Liver (tissue), 3 donors: ENCODE measurements around the gene GRAP2.

Experiments
- ATF3 ChIP-seq: IDR thresholded peaks from 2 replicates; pipeline ENCODE4 v1.6.1; 2016; ENCODE audit warnings: antibody characterized with exemption
- CTCF ChIP-seq: fragments of 150-350 bp; IDR thresholded peaks from 2 replicates; pipeline ENCODE4 v1.5.1; 2017; ENCODE audit warnings: improper control_type of control experiment, low read depth, low read length; ENCODE audit not compliant: missing input control
- HNF4G ChIP-seq: IDR thresholded peaks from 2 replicates; pipeline ENCODE4 v1.6.1; 2016; ENCODE audit warnings: antibody characterized with exemption
- RAD21 ChIP-seq, 2 donors: IDR thresholded peaks; 2 replicates each; pipeline ENCODE4 v1.6.1; 2016; ENCODE audit warnings: antibody characterized with exemption in 2 of 2, mild to moderate bottlenecking in 2 of 2
- TAF1 ChIP-seq: conservative IDR thresholded peaks from 2 replicates; pipeline ENCODE4 v1.6.1; 2016; ENCODE audit warnings: antibody characterized with exemption, mild to moderate bottlenecking
- YY1 ChIP-seq: IDR thresholded peaks from 2 replicates; pipeline ENCODE4 v1.6.1; 2016; ENCODE audit warnings: antibody characterized with exemption, mild to moderate bottlenecking
- donor health status: healthy.
- donor health status: healthy.

- no peak for TF ChIP-seq YY1
- no peak for TF ChIP-seq CTCF
- TF ChIP-seq ATF3 = no peak
- no peak for TF ChIP-seq RAD21 (IDR thresholded peaks at IDR 0.05)
- TF ChIP-seq TAF1 = no peak
- no peak for TF ChIP-seq HNF4G
Observed at GRCh38 chr22:40009292-40009774, 108.4 kb downstream of the GRAP2 start.
